Activated naive CD8-positive, alpha-beta T cell treated with anti-CD3 and anti-CD28 coated beads for 36 hours (primary cell): ENCODE results near the gene COL28A1. TPM values are rescaled to one million over a fixed set of nuclear protein-coding genes. Genes with fewer than 3 reads are reported as not detected.
"Not testable (repeated sequence)": the region's sequence is repeated elsewhere in the genome, so short reads cannot be mapped to it uniquely, and the experiment has no call there.

Experiments
- DNase-seq: peaks from one replicate; pipeline ENCODE4 v3.0.0; 2021
- H3K27ac Mint-ChIP-seq: one replicate; pipeline ENCODE4 v1.8.0; 2022; ENCODE audit warnings: mild to moderate bottlenecking, moderate library complexity, mixed read lengths
- H3K27me3 Mint-ChIP-seq: one replicate; pipeline ENCODE4 v1.8.0; 2022; ENCODE audit warnings: mild to moderate bottlenecking, mixed read lengths
- H3K36me3 Mint-ChIP-seq: one replicate; pipeline ENCODE4 v1.8.0; 2021; ENCODE audit warnings: mild to moderate bottlenecking, mixed read lengths
- H3K4me1 Mint-ChIP-seq: one replicate; pipeline ENCODE4 v1.8.0; 2021; ENCODE audit warnings: mixed read lengths
- H3K4me3 Mint-ChIP-seq: one replicate; pipeline ENCODE4 v1.8.0; 2022; ENCODE audit warnings: mild to moderate bottlenecking, moderate library complexity, mixed read lengths
- H3K9me3 Mint-ChIP-seq: one replicate; pipeline ENCODE4 v1.8.0; 2022; ENCODE audit warnings: mixed read lengths
- total RNA-seq, 2 experiments: library from RNA; stranded (reverse); gene quantifications; one replicate each; pipeline ENCODE4 v1.2.3, GENCODE V29; 2021

Gene COL28A1
- total RNA-seq, 2 experiments from 2014 or later: 0.04 TPM; not detected in 1

DNA sequence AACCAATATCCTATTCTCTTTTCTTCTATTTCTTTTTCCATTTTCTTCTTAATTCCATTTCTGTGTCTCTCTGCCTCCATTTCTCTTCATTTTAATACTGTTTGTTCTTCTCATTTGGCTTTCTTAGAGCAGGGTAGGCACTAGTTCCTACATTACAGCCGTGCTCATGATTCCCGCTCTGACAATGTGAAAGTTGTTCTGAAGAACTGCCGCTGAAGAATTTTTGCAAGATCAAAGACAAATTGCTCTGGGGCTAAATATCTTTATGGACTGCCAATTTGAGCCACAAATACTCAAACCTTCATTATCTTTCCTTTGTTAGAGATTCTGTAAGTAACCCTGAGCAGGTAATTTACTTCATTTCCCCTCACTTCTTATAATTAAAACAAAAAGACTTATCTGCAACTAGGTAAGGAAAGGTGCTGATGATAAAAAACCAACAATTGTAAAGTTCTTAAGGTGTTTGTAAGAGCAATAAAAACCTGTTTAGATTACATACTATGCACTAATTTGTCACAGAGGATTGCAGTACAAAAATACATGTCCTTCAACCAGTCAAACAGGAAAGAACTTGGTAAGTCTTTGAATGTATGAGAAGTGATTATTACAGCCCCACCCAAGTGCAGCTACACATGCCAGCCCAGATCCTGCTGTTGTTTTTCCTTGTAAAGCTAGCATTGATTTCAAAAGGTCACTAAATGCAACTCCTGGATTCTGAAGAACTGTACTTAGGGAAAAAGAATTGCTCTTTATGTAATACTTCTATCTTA lies 127.5 kb downstream of the COL28A1 start:
- Mint-ChIP-seq H3K4me1 (peaks cover 2% of the 10 kb centered on the region), H3K9me3 (peaks cover 5% of the 10 kb centered on the region), H3K36me3 (peaks cover 3% of the 10 kb centered on the region), H3K27ac (no peak overlapping the region), H3K4me3 (no peak overlapping the region), H3K27me3 (no peaks in the 10 kb centered on the region)
- DNase-seq: no peak

DNA sequence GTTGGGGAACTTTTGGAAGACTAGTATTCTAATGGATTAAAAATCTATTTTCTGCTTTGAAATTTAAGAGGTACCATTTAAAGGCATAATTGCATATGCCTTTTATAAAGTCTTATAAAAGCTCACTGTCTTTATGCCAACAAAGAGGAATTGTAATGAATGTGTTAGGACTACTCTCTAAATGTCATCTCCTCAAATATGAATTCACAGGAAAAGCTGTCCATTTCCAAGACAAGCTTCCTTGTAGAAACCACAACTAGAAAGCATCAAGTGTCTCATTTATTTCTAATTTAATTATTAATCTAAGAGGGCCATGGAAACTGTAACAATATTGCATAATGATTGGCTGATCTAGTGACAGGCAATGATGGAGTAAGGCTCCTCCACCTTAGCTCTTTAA lies 130.2 kb downstream of the COL28A1 start:
- peaks cover 5% of the 10 kb centered on the region for H3K9me3 Mint-ChIP-seq
- peaks cover 3% of the 10 kb centered on the region for H3K36me3 Mint-ChIP-seq
- peaks cover 2% of the 10 kb centered on the region for H3K4me1 Mint-ChIP-seq
- H3K4me3 Mint-ChIP-seq: no peak overlapping the region
- no peak overlapping the region for H3K27ac Mint-ChIP-seq
- no peaks in the 10 kb centered on the region for H3K27me3 Mint-ChIP-seq
- DNase-seq: no peak

DNA sequence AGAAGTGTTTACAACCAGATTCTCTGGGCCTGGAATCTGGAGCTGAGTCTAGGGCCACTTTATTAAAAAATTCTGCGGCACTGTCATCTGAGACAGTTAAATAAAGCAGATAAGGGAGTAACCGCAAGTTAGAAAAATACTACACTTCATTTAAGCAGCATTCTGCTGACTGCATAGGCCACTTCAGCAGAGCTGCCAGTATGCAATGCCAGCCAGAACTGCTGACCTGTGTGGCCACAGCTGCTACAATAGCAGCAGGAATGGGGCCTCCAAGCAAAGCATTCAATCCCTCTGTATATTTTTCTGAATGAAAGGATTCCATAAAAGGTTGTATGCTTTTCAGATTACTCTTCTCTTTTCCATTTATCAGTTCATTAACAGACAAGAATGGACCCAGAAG lies 136.0 kb downstream of the COL28A1 start:
- H3K4me3 Mint-ChIP-seq: no peak overlapping the region
- H3K36me3 Mint-ChIP-seq: no peaks in the 10 kb centered on the region
- DNase-seq: no peak
- no peaks in the 10 kb centered on the region for H3K9me3 Mint-ChIP-seq
- no peak overlapping the region for H3K27ac Mint-ChIP-seq
- no peaks in the 10 kb centered on the region for H3K27me3 Mint-ChIP-seq
- no peaks in the 10 kb centered on the region for H3K4me1 Mint-ChIP-seq

DNA sequence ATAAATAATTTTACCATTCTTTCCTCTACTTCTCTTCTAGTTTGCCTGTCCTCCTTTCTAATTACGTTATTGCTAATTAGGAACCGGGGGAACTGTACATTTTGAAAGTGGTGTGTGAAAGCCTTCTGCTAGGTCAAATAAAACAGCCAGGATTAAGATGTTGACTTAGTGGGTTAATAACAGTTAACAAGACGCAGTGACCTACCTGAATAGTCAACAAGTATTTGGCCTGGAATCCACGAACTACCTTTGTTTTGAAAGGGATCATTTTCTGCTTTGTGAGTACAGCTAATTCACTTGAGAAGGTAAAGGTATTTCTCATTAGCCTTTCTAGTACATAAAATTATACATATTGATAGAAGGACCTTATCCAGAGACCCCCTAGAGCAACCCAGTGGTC lies 139.9 kb downstream of the COL28A1 start:
- no peak for DNase-seq
- H3K4me1 Mint-ChIP-seq: no peaks in the 10 kb centered on the region
- no peak overlapping the region for H3K4me3 Mint-ChIP-seq
- peaks cover 14% of the 10 kb centered on the region for H3K9me3 Mint-ChIP-seq
- no peak overlapping the region for H3K27ac Mint-ChIP-seq
- peaks cover 3% of the 10 kb centered on the region for H3K36me3 Mint-ChIP-seq
- no peaks in the 10 kb centered on the region for H3K27me3 Mint-ChIP-seq

DNA sequence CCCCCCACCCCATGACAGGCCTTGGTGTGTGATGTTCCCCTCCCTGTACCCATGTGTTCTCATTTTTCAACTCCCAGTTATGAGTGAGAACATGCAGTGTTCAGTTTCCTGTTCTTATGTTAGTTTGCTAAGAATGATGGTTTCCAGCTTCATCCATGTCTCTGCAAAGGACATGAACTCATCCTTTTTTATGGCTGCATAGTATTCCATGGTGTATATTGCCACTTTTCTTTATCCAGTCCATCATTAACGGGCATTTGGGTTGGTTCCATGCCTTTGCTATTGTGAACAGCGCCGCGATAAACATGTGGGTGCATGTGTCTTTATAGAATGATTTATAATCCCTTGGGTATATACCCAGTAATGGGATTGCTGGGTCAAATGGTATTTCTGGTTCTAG lies 147.5 kb downstream of the COL28A1 start:
- not testable (repeated sequence) for DNase-seq, H3K4me1 Mint-ChIP-seq, H3K27me3 Mint-ChIP-seq, H3K36me3 Mint-ChIP-seq, H3K4me3 Mint-ChIP-seq, H3K27ac Mint-ChIP-seq
- H3K9me3 Mint-ChIP-seq: peaks cover 21% of the 10 kb centered on the region

DNA sequence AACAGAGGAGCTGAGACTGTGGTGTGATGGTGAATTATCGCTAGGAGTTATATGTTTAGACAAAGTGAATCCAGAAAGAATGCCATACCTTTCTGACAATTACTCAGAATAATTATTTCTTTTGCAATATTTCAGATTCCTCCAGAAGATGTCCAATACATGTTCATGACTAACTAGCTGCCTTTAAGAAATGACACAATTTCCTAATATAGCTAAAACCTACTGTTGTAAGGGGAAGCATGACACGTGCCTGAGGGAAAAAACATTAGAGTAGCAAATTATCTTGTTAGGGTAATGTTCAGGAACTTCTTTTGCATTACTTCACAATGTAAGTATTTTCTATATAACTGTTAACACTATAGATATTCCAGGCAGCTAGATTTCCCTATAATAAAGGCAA lies 150.3 kb downstream of the COL28A1 start:
- Mint-ChIP-seq H3K4me1 (peaks cover 6% of the 10 kb centered on the region), H3K9me3 (peaks cover 3% of the 10 kb centered on the region), H3K27ac (no peak overlapping the region), H3K27me3 (no peaks in the 10 kb centered on the region), H3K36me3 (no peaks in the 10 kb centered on the region), H3K4me3 (no peak overlapping the region)
- no peak for DNase-seq

DNA sequence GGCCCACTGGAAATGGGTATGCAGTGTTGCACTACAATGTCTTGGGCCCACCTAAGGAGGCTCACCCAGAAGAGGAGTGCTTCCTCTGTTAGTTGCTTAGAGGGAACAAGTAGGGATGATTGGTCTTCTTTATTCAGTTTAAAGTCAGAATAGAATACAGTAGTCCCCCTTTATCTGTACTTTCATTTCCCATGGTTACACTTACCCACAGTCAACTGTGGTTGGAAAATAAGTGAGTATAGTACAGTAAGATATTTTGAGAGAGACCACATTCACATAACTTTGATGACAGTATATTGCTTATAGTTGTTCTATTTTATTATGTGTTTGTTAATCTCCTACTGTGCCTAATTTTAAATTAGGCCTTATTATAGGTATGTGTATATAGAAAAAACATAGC lies 151.4 kb downstream of the COL28A1 start:
- peaks cover 2% of the 10 kb centered on the region for H3K9me3 Mint-ChIP-seq
- H3K4me1 Mint-ChIP-seq: peaks cover 6% of the 10 kb centered on the region
- no peak overlapping the region for H3K4me3 Mint-ChIP-seq
- no peaks in the 10 kb centered on the region for H3K27me3 Mint-ChIP-seq
- no peak for DNase-seq
- no peak overlapping the region for H3K27ac Mint-ChIP-seq
- H3K36me3 Mint-ChIP-seq: no peaks in the 10 kb centered on the region

DNA sequence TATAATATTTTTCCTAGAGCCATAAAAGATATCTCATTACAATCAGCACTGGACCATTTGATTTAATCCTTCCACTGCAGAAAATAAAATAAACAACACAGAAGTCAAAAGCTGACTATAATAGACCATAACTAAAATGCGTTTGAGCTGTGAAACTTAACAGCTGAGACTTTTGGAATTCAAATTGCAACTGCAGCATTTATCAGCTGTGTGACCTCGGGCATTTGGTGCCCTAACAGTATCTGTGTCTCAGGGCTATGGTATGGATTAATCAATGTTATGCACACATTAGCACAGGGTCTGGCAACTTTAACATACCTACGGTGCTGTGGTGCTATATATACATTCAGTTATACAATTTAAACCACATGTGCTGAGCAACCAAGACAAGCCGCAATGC lies 160.1 kb downstream of the COL28A1 start:
- Mint-ChIP-seq H3K9me3 (no peaks in the 10 kb centered on the region), H3K36me3 (no peaks in the 10 kb centered on the region), H3K4me3 (no peak overlapping the region), H3K27me3 (no peaks in the 10 kb centered on the region), H3K27ac (no peak overlapping the region), H3K4me1 (no peaks in the 10 kb centered on the region)
- DNase-seq: no peak

DNA sequence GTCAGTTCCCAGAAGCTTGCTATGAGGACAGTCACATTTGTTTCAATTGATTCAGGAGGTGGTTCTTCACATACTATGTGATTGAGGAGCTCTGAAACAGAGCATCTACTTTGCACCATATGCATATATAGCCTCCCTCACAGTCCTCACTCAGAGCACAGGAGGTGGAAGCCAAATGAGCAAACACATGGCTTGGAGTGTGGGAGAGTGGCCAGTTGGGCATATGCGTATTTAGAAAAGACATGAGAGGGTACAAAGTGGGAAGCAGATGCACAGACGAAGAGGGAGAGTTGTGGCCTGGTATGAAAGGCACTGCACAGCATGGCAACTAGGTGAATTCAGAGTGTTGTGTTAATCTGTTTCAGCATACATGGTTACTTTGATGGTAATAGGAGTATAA lies 165.6 kb downstream of the COL28A1 start:
- DNase-seq: no peak
- Mint-ChIP-seq H3K36me3 (no peaks in the 10 kb centered on the region), H3K27ac (no peak overlapping the region), H3K4me1 (no peaks in the 10 kb centered on the region), H3K27me3 (no peaks in the 10 kb centered on the region), H3K9me3 (no peaks in the 10 kb centered on the region), H3K4me3 (no peak overlapping the region)

DNA sequence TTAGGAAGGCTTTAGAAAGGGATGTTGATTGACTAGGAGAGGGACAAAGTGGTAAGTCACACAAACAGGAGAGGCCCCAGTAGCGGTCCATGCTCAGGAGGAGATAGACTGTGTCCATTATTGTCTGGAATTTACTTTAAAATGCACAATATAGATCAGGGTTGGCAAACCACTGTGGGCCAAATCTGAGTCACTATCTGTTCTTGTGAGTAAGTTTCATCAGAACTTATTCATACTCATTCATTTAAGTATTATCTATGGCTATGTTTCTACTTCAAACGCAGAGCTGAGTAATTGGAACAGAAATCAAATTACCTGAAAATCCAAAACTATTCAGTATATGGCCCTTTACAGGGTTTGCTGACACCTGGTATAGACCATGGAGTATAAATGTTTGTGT lies 166.5 kb downstream of the COL28A1 start:
- no peak overlapping the region for H3K27ac Mint-ChIP-seq
- no peaks in the 10 kb centered on the region for H3K27me3 Mint-ChIP-seq
- H3K4me3 Mint-ChIP-seq: no peak overlapping the region
- no peak for DNase-seq
- H3K36me3 Mint-ChIP-seq: no peaks in the 10 kb centered on the region
- no peaks in the 10 kb centered on the region for H3K4me1 Mint-ChIP-seq
- H3K9me3 Mint-ChIP-seq: no peaks in the 10 kb centered on the region

DNA sequence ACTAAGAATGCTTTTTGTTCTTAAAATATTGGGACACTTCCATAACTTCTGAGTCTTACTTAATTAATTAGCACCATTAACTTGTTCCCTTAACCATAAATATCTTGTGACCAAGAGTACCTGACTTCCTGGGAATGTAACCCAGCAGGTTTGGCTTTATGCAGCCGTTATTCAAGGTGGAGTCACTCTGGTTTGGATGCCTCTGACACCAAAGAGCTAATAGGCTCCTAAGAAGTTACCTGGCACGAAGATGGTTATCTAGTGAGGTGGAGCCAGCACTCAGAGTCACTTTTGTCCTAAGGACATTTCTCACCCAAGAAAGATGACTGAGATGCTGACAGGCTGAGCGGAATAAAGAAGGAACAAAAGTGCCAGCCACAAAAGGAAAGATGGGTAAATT lies 181.0 kb downstream of the COL28A1 start:
- Mint-ChIP-seq H3K4me3 (no peak overlapping the region), H3K4me1 (no peaks in the 10 kb centered on the region), H3K27ac (no peak overlapping the region), H3K27me3 (no peaks in the 10 kb centered on the region), H3K9me3 (peaks cover 2% of the 10 kb centered on the region), H3K36me3 (no peaks in the 10 kb centered on the region)
- no peak for DNase-seq

DNA sequence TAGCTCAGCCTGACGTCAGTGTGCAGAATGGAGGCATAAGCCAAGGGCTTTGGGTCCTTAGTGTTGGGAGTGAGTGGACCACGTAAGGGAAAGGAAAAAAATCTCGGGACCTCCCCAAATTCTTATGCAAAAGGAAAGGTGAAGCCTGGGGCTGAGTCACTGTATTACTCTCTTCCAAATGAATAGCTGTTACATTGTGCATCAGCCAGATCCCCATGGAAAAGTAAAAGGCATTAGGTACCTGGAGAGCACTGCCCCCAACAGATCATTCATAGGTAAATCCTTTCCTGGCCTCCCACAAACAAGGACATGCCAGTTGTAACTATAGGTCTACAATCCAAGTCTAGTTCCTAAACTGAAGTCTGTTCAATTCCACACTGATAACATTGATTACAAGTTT lies 182.8 kb downstream of the COL28A1 start:
- DNase-seq: no peak
- H3K9me3 Mint-ChIP-seq: peaks cover 2% of the 10 kb centered on the region
- no peak overlapping the region for H3K27ac Mint-ChIP-seq
- H3K27me3 Mint-ChIP-seq: no peaks in the 10 kb centered on the region
- H3K4me1 Mint-ChIP-seq: no peaks in the 10 kb centered on the region
- no peak overlapping the region for H3K4me3 Mint-ChIP-seq
- no peaks in the 10 kb centered on the region for H3K36me3 Mint-ChIP-seq

DNA sequence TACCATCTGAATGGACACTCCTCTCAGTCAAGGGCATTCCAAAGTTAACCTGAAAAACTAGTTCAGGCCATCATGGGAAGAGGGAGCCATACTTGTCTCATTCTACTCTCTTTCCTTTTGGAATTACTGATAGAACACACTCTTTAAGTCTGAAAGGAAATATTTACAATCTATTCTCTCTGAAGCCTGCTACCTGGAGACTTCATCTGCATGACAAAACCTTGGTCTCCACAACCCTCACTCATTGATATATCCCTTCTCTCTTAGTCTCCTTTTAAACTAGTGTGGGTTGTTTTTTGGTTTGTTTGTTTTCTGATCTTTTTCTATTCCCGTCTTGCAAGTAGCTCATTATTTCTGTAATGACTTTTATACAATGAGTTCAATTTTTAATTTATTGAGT lies 183.8 kb downstream of the COL28A1 start:
- H3K4me1 Mint-ChIP-seq: no peaks in the 10 kb centered on the region
- H3K27ac Mint-ChIP-seq: no peak overlapping the region
- H3K4me3 Mint-ChIP-seq: no peak overlapping the region
- no peaks in the 10 kb centered on the region for H3K36me3 Mint-ChIP-seq
- H3K27me3 Mint-ChIP-seq: no peaks in the 10 kb centered on the region
- H3K9me3 Mint-ChIP-seq: peaks cover 2% of the 10 kb centered on the region
- no peak for DNase-seq

DNA sequence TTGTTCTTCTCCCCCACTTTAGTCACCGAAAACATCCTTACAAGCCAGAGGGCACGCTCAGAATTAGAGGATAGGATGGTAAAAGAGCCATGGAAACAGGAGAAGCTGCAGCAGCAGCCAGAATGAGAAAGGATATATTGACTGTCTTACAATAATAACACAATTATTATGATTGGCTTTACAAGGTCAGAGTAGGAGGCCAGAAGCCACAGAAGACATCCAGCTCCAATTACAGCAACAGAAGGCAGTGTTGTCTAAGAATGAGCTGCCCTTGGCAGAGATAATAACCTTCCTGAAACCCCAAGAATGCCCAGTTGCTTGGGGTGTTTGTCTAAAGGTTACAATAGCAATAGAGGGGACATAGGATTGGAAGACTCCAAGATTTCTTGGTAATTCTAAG lies 184.5 kb downstream of the COL28A1 start:
- no peaks in the 10 kb centered on the region for H3K36me3 Mint-ChIP-seq
- no peaks in the 10 kb centered on the region for H3K27me3 Mint-ChIP-seq
- H3K9me3 Mint-ChIP-seq: peaks cover 2% of the 10 kb centered on the region
- DNase-seq: no peak
- H3K4me1 Mint-ChIP-seq: no peaks in the 10 kb centered on the region
- H3K27ac Mint-ChIP-seq: no peak overlapping the region
- H3K4me3 Mint-ChIP-seq: no peak overlapping the region

DNA sequence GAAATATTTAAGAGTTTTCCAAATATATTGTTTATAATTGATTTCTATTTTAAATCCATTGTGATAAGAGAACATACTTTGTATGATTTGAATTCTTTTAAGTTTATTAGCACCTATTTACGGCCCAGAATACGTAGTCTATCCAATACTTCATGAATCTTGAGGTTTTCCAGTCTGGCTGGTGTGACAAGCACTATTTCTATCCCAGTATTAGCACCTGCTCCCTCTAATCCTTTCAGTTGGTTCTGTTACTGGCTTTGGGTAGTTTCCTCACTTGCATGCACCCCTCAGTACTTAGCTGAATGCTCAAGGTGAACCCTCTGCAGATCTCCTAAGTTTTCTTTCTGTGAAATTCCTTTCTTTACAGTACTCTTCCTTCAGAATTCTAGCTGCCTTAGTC lies 186.5 kb downstream of the COL28A1 start:
- Mint-ChIP-seq H3K9me3 (peaks cover 2% of the 10 kb centered on the region), H3K36me3 (no peaks in the 10 kb centered on the region), H3K27me3 (no peaks in the 10 kb centered on the region), H3K27ac (no peak overlapping the region), H3K4me3 (no peak overlapping the region), H3K4me1 (no peaks in the 10 kb centered on the region)
- no peak for DNase-seq

DNA sequence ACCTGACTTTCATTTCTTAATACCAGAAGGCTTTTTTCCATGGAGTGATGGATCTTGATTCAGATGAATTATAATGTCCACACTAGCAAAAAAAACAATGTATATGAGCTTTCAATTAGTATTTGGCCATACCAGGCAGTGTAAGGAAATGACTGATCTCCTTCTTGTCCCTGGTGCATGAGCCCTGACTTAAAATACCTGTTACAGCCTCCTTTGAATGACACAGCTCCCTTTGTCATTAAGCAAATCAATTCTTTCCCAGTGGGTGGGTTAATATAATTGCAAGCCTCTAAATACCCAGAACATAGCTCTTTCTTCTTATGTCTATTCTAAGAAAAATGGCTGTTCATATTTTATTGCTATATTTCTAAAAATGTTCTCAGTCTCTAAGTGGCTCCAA lies 188.6 kb downstream of the COL28A1 start:
- DNase-seq: no peak
- no peaks in the 10 kb centered on the region for H3K4me1 Mint-ChIP-seq
- no peak overlapping the region for H3K27ac Mint-ChIP-seq
- peaks cover 2% of the 10 kb centered on the region for H3K9me3 Mint-ChIP-seq
- H3K27me3 Mint-ChIP-seq: peaks cover 6% of the 10 kb centered on the region
- H3K4me3 Mint-ChIP-seq: no peak overlapping the region
- no peaks in the 10 kb centered on the region for H3K36me3 Mint-ChIP-seq
